HepG2 (cell line): ENCODE measurements around the gene TGFBRAP1. TPM values are rescaled to one million over a fixed set of nuclear protein-coding genes. Genes with fewer than 3 reads are reported as not detected.

Experiments
- ARNT2 ChIP-seq: sonication (generic); formaldehyde crosslinking; IDR thresholded peaks from 2 replicates; pipeline ENCODE4 v1.8.0; 2022; ENCODE audit warnings: mild to moderate bottlenecking, low read depth, missing genetic modification reagents, moderate library complexity
- ASH2L ChIP-seq: fragments of 300-600, 200-600 bp; sonication (generic); IDR thresholded peaks from 2 replicates; pipeline ENCODE4 v1.7.0; 2017; ENCODE audit warnings: low read depth, mild to moderate bottlenecking, moderate library complexity, mixed read lengths, low read length; ENCODE audit not compliant: insufficient read length
- DRAP1 ChIP-seq: IDR thresholded peaks from 2 replicates; pipeline ENCODE4 v1.6.1; 2016; ENCODE audit warnings: missing genetic modification reagents, missing compliant biosample characterization
- ERF ChIP-seq: IDR thresholded peaks from 2 replicates; pipeline ENCODE4 v1.6.1; 2018; ENCODE audit warnings: missing biosample characterization, missing genetic modification reagents
- FOXP1 ChIP-seq, 2 experiments: fragments of 450-650 bp in 1 of 2; IDR thresholded peaks; 2 replicates each; pipeline ENCODE4 v1.6.1; 2017 to 2018; ENCODE audit warnings: antibody characterized with exemption in 1 of 2
- GZF1 ChIP-seq: sonication (generic); formaldehyde crosslinking; IDR thresholded peaks from 2 replicates; pipeline ENCODE4 v1.5.1; 2020; ENCODE audit warnings: mild to moderate bottlenecking, missing genetic modification reagents
- HNF4G ChIP-seq, 2 experiments: sonication (generic) in 1 of 2; formaldehyde crosslinking in 1 of 2; IDR thresholded peaks; 2 replicates each; pipeline versions ENCODE4 v1.4.0 to v1.6.1; 2011 to 2020; ENCODE audit warnings: borderline replicate concordance in 2 of 2, low read depth in 2 of 2, mild to moderate bottlenecking in 2 of 2, low read length in 1 of 2, missing genetic modification reagents in 1 of 2, moderate library complexity in 1 of 2
- MAZ ChIP-seq, 2 experiments: sonication (generic) in 1 of 2; formaldehyde crosslinking in 1 of 2; IDR thresholded peaks; 2 replicates each; pipeline versions ENCODE4 v1.5.0 to v1.6.1; 2012 to 2020; ENCODE audit warnings: low read depth in 2 of 2, mild to moderate bottlenecking in 2 of 2, borderline replicate concordance in 1 of 2, improper control_type of control experiment in 1 of 2, low read length in 1 of 2, missing genetic modification reagents in 1 of 2, moderate library complexity in 1 of 2
- MTA1 ChIP-seq: sonication (generic); formaldehyde crosslinking; IDR thresholded peaks from 2 replicates; pipeline ENCODE4 v1.4.0; 2020; ENCODE audit warnings: missing genetic modification reagents, mild to moderate bottlenecking, borderline replicate concordance
- NFE2L2 ChIP-seq: fragments of 150-350 bp; IDR thresholded peaks from 2 replicates; pipeline ENCODE4 v1.6.1; 2014; ENCODE audit warnings: low read length
- NFIB ChIP-seq: sonication (generic); formaldehyde crosslinking; IDR thresholded peaks from 2 replicates; pipeline ENCODE4 v1.9.0; 2021; ENCODE audit warnings: missing genetic modification reagents, mild to moderate bottlenecking, borderline replicate concordance
- PHB2 ChIP-seq: fragments of 450-650 bp; IDR thresholded peaks from 2 replicates; pipeline ENCODE4 v1.6.1; 2018; ENCODE audit not compliant: partially characterized antibody
- PHF21A ChIP-seq: sonication (generic); formaldehyde crosslinking; IDR thresholded peaks from 2 replicates; pipeline ENCODE4 v1.5.0; 2020; ENCODE audit warnings: mild to moderate bottlenecking, missing genetic modification reagents
- RNF2 ChIP-seq: fragments of 450-650 bp; conservative IDR thresholded peaks from 2 replicates; pipeline ENCODE4 v1.6.1; 2016; ENCODE audit warnings: low read depth
- SNAI1 ChIP-seq: sonication (generic); formaldehyde crosslinking; IDR thresholded peaks from 2 replicates; pipeline ENCODE4 v1.5.0; 2020; ENCODE audit warnings: mild to moderate bottlenecking, missing genetic modification reagents, borderline replicate concordance
- TOPORS ChIP-seq: sonication (generic); formaldehyde crosslinking; IDR thresholded peaks from 2 replicates; pipeline ENCODE4 v1.8.0; 2023; ENCODE audit warnings: mild to moderate bottlenecking, missing genetic modification reagents
- TSC22D2 ChIP-seq: sonication (generic); formaldehyde crosslinking; IDR thresholded peaks from 2 replicates; pipeline ENCODE4 v1.5.1; 2020; ENCODE audit warnings: missing genetic modification reagents, mild to moderate bottlenecking, borderline replicate concordance
- ZBTB1 ChIP-seq: sonication (generic); formaldehyde crosslinking; IDR thresholded peaks from 2 replicates; pipeline ENCODE4 v1.4.0; 2020; ENCODE audit warnings: missing genetic modification reagents, borderline replicate concordance
- ZFP36L1 ChIP-seq: sonication (generic); formaldehyde crosslinking; IDR thresholded peaks from 2 replicates; pipeline ENCODE4 v1.8.0; 2022; ENCODE audit warnings: mild to moderate bottlenecking, missing genetic modification reagents, moderate library complexity
- ZFP62 ChIP-seq: sonication (generic); formaldehyde crosslinking; IDR thresholded peaks from 2 replicates; pipeline ENCODE4 v1.4.0; 2020; ENCODE audit warnings: missing genetic modification reagents
- ZKSCAN1 ChIP-seq: fragments of 150-350 bp; IDR thresholded peaks from 2 replicates; pipeline ENCODE4 v1.6.1; 2014; ENCODE audit warnings: low read length
- ZKSCAN8 ChIP-seq: IDR thresholded peaks from 2 replicates; pipeline ENCODE4 v1.6.1; 2016; ENCODE audit warnings: borderline replicate concordance, missing genetic modification reagents, missing compliant biosample characterization
- ZNF3 ChIP-seq: IDR thresholded peaks from 2 replicates; pipeline ENCODE4 v1.7.0; 2017; ENCODE audit warnings: inconsistent platforms
- ZNF343 ChIP-seq: sonication (generic); formaldehyde crosslinking; IDR thresholded peaks from 2 replicates; pipeline ENCODE4 v1.4.0; 2020; ENCODE audit warnings: mild to moderate bottlenecking, missing genetic modification reagents
- ZNF414 ChIP-seq: sonication (generic); formaldehyde crosslinking; IDR thresholded peaks from 2 replicates; pipeline ENCODE4 v1.5.0; 2020; ENCODE audit warnings: missing genetic modification reagents
- ZNF614 ChIP-seq: IDR thresholded peaks from 2 replicates; pipeline ENCODE4 v1.6.1; 2018; ENCODE audit warnings: missing biosample characterization, missing genetic modification reagents, inconsistent platforms, borderline replicate concordance
- ZNF678 ChIP-seq: sonication (generic); formaldehyde crosslinking; IDR thresholded peaks from 2 replicates; pipeline ENCODE4 v1.4.0; 2020; ENCODE audit warnings: mild to moderate bottlenecking, missing genetic modification reagents
- ZNF761 ChIP-seq: sonication (generic); formaldehyde crosslinking; conservative IDR thresholded peaks from 2 replicates; pipeline ENCODE4 v1.4.0; 2020; ENCODE audit warnings: mild to moderate bottlenecking, missing genetic modification reagents
- polyA plus RNA-seq, 8 experiments: library from polyadenylated mRNA; depleted of rRNA in 3 of 8; stranded (reverse) in 7 of 8; unstranded in 1 of 8; fragments of >200 nt; fragmentation: Illumina TruSeq in 4 of 8; extraction: Trizol in 4 of 8; gene quantifications; 2 replicates each; pipeline versions ENCODE4 v1.2.1 to v1.2.3, GENCODE V29; 2011 to 2016; ENCODE audit warnings: low read depth in 4 of 8, missing spikeins in 1 of 8, mixed read lengths in 1 of 8; ENCODE audit not compliant: insufficient read depth in 1 of 8
- total RNA-seq, 5 experiments: library from RNA; depleted of rRNA; stranded (reverse); fragments of >200 nt; fragmentation: Illumina TruSeq; extraction: Trizol; gene quantifications; 2 replicates each; pipeline ENCODE4 v1.2.3, GENCODE V29; 2016; ENCODE audit warnings: low read depth in 1 of 5
- TF ChIP-seq, protein P1 (sequence below): sonication (generic); formaldehyde crosslinking; IDR thresholded peaks from 2 replicates; pipeline ENCODE4 v1.8.1; 2023; ENCODE audit warnings: mild to moderate bottlenecking, missing genetic modification reagents, borderline replicate concordance

The TGFBRAP1 gene
- total and polyA plus RNA-seq, 2 of the 13 experiments (the other 11 are each of a cell fraction or from before 2014, with no cell fraction given): 12.7 to 22.9 TPM

- 0 out of 2 replicates have a peak, but pooled peaks have one; percentile 34 for TF ChIP-seq ZNF678 (CRISPR knock-in tag)
- peak; percentile 91 for TF ChIP-seq ERF (CRISPR knock-in tag)
- TF ChIP-seq HNF4G (IDR thresholded peaks at IDR 0.05; ENCODE audit: borderline replicate concordance, low read depth, low read length): 0 out of 2 replicates have a peak, but pooled peaks have one; percentile 40
- no peak for TF ChIP-seq HNF4G (CRISPR knock-in tag; IDR thresholded peaks at IDR 0.05; ENCODE audit: borderline replicate concordance, low read depth)
- TF ChIP-seq TOPORS (CRISPR knock-in tag): no peak
- TF ChIP-seq ZNF614 (CRISPR knock-in tag): peak; percentile 54; the same call in 1 of the 2 replicates
- TF ChIP-seq ZFP62 (CRISPR knock-in tag): no peak
- peak; percentile 100 for TF ChIP-seq ASH2L
- TF ChIP-seq FOXP1 (IDR thresholded peaks at IDR 0.05): no peak
- peak; percentile 5; the same call in 1 of the 2 replicates for TF ChIP-seq FOXP1 (CRISPR knock-in tag; IDR thresholded peaks at IDR 0.05)
- no peak for TF ChIP-seq ZKSCAN1
- peak; percentile 55; the same call in 1 of the 2 replicates for TF ChIP-seq ZNF414 (CRISPR knock-in tag)
- no peak for TF ChIP-seq GZF1 (CRISPR knock-in tag)
- no peak for TF ChIP-seq PHB2
- TF ChIP-seq ZNF343 (CRISPR knock-in tag): peak; percentile 9; the same call in 1 of the 2 replicates
- peak; percentile 75 for TF ChIP-seq RNF2
- no peak for TF ChIP-seq NFIB
- TF ChIP-seq, protein P1, sequence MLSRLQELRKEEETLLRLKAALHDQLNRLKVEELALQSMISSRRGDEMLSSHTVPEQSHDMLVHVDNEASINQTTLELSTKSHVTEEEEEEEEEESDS: peak; percentile 78; the same call in 1 of the 2 replicates
- TF ChIP-seq NFE2L2: no peak
- TF ChIP-seq DRAP1 (CRISPR knock-in tag): peak; percentile 59; the same call in 1 of the 2 replicates
- peak; percentile 71; the same call in 1 of the 2 replicates for TF ChIP-seq SNAI1 (CRISPR knock-in tag)
- TF ChIP-seq ZFP36L1 (CRISPR knock-in tag): 0 out of 2 replicates have a peak, but pooled peaks have one; percentile 4
- 0 out of 2 replicates have a peak, but pooled peaks have one; percentile 65 for TF ChIP-seq MAZ (IDR thresholded peaks at IDR 0.05; ENCODE audit: borderline replicate concordance, low read depth, low read length)
- TF ChIP-seq MAZ (CRISPR knock-in tag; IDR thresholded peaks at IDR 0.05; ENCODE audit: low read depth): no peak; the same call in 1 of the 2 replicates
- 0 out of 2 replicates have a peak, but pooled peaks have one; percentile 60 for TF ChIP-seq ZNF761 (CRISPR knock-in tag)
- TF ChIP-seq ZKSCAN8 (CRISPR knock-in tag): no peak
- TF ChIP-seq MTA1 (CRISPR knock-in tag): 0 out of 2 replicates have a peak, but pooled peaks have one; percentile 42
- no peak for TF ChIP-seq ZBTB1
- TF ChIP-seq ZNF3 (CRISPR knock-in tag): no peak; the same call in 1 of the 2 replicates
- peak; percentile 48; the same call in 1 of the 2 replicates for TF ChIP-seq PHF21A
- no peak for TF ChIP-seq ARNT2 (CRISPR knock-in tag)
- peak; percentile 70; the same call in 1 of the 2 replicates for TF ChIP-seq TSC22D2 (CRISPR knock-in tag)
These were observed 7.8 kb upstream of the TGFBRAP1 start, which contains the start of gene C2orf49 (continued) for GRCh38 chr2:105337122-105338019.
